Measurements from ENCODE around the gene ATP8B1. TPM values are rescaled to one million over a fixed set of nuclear protein-coding genes. Genes with fewer than 3 reads are reported as not detected.

ATP8B1 gene
- total RNA-seq, 1 experiment from 2014 or later: 15.9 TPM

- peaks cover 13 to 23% of the 10 kb centered on the region in 2 experiments for H3K4me1 ChIP-seq (ENCODE audit: control insufficient read depth in 1 of 2, insufficient read depth in 2 of 2, low read length in 2 of 2)
- BruUV-seq (replicated peaks): no TSS peak
- no peak for DNase-seq (ENCODE audit: low read depth, low spot score)
- H3K36me3 ChIP-seq (ENCODE audit: control insufficient read depth in 1 of 2, insufficient read depth in 2 of 2, low read length in 2 of 2): no peaks in the 10 kb centered on the region
- no peak overlapping the region for H3K4me2 ChIP-seq (ENCODE audit: low read length)
- intact Hi-C loops (cut with micrococcal nuclease): no loop called here
- no peaks in the 10 kb centered on the region for H3K79me2 ChIP-seq (ENCODE audit: insufficient read depth, low read length)
- no peak overlapping the region for H3K4me3 ChIP-seq (replicated peaks in 1 of 2; ENCODE audit: low read depth in 1 of 2, low read length in 2 of 2)
- no peaks in the 10 kb centered on the region for H3K9me3 ChIP-seq (ENCODE audit: control insufficient read depth in 1 of 2, insufficient read depth in 1 of 2, low read depth in 1 of 2, low read length in 2 of 2)
- ChIA-PET POLR2A (no interaction called here), CTCF (no interaction called here), RAD21 (ENCODE audit: low non-redundant PET in 1 of 2, low total read pairs in 2 of 2, uncharacterized antibody in 2 of 2, unreplicated experiment in 2 of 2) (no interaction called here)
- H2AFZ ChIP-seq (ENCODE audit: low read depth, low read length, poor library complexity, severe bottlenecking): no peak overlapping the region
- H3K9me2 ChIP-seq (ENCODE audit: insufficient read depth): no peaks in the 10 kb centered on the region
- no peak overlapping the region for H3K27ac ChIP-seq (ENCODE audit: low read depth, low read length)
- no peaks in the 10 kb centered on the region for H4K20me1 ChIP-seq (ENCODE audit: insufficient read depth)
- H3K9ac ChIP-seq (ENCODE audit: low read length): no peak overlapping the region
- ATAC-seq: no peak
- no peak for TF ChIP-seq ZNF274 (IDR thresholded peaks at IDR 0.05; ENCODE audit: low read depth, low read length)
- H3K27me3 ChIP-seq (ENCODE audit: insufficient read depth, low read length): no peaks in the 10 kb centered on the region
Measured at GRCh38 chr18:57844319-57844718, 41.2 kb upstream of the ATP8B1 start.

GRCh38 chr18:57843386-57843785 is 40.3 kb upstream of the ATP8B1 start:
- Histone ChIP-seq H3K4me3 (replicated peaks in 1 of 2; ENCODE audit: low read depth in 1 of 2, low read length in 2 of 2) (no peak overlapping the region), H2AFZ (ENCODE audit: low read depth, low read length, poor library complexity, severe bottlenecking) (no peak overlapping the region), H3K27ac (ENCODE audit: low read depth, low read length) (no peak overlapping the region), H3K9me3 (ENCODE audit: control insufficient read depth in 1 of 2, insufficient read depth in 1 of 2, low read depth in 1 of 2, low read length in 2 of 2) (no peaks in the 10 kb centered on the region), H3K9me2 (ENCODE audit: insufficient read depth) (no peaks in the 10 kb centered on the region), H3K27me3 (ENCODE audit: insufficient read depth, low read length) (no peaks in the 10 kb centered on the region), H3K79me2 (ENCODE audit: insufficient read depth, low read length) (no peaks in the 10 kb centered on the region), H3K4me2 (ENCODE audit: low read length) (no peak overlapping the region), H4K20me1 (ENCODE audit: insufficient read depth) (no peaks in the 10 kb centered on the region), H3K4me1 (ENCODE audit: control insufficient read depth in 1 of 2, insufficient read depth in 2 of 2, low read length in 2 of 2) (peaks cover 13 to 23% of the 10 kb centered on the region in 2 experiments), H3K9ac (ENCODE audit: low read length) (no peak overlapping the region), H3K36me3 (ENCODE audit: control insufficient read depth in 1 of 2, insufficient read depth in 2 of 2, low read length in 2 of 2) (no peaks in the 10 kb centered on the region)
- intact Hi-C loops (cut with micrococcal nuclease): no loop called here
- ATAC-seq (no peak), DNase-seq (ENCODE audit: low read depth, low spot score) (no peak)
- BruUV-seq (replicated peaks): no TSS peak
- no peak for TF ChIP-seq SP1 (IDR thresholded peaks at IDR 0.05; ENCODE audit: low read depth)
- ChIA-PET CTCF (no interaction called here), RAD21 (ENCODE audit: low non-redundant PET in 1 of 2, low total read pairs in 2 of 2, uncharacterized antibody in 2 of 2, unreplicated experiment in 2 of 2) (no interaction called here), POLR2A (interaction anchor here (0.7 kb wide), 1 partner anchor 11 kb away, joined by 3 read pairs; no protein-coding TSS in a partner anchor)

- BruUV-seq (replicated peaks): no TSS peak
- Histone ChIP-seq H3K27ac (ENCODE audit: low read depth, low read length) (no peak overlapping the region), H3K27me3 (ENCODE audit: insufficient read depth, low read length) (no peaks in the 10 kb centered on the region), H4K20me1 (ENCODE audit: insufficient read depth) (no peaks in the 10 kb centered on the region), H3K4me3 (replicated peaks in 1 of 2; ENCODE audit: low read depth in 1 of 2, low read length in 2 of 2) (no peak overlapping the region), H3K4me1 (ENCODE audit: control insufficient read depth in 1 of 2, insufficient read depth in 2 of 2, low read length in 2 of 2) (peaks cover 8 to 24% of the 10 kb centered on the region in 2 experiments), H3K9ac (ENCODE audit: low read length) (no peak overlapping the region), H3K79me2 (ENCODE audit: insufficient read depth, low read length) (no peaks in the 10 kb centered on the region), H3K9me3 (ENCODE audit: control insufficient read depth in 1 of 2, insufficient read depth in 1 of 2, low read depth in 1 of 2, low read length in 2 of 2) (no peaks in the 10 kb centered on the region), H2AFZ (ENCODE audit: low read depth, low read length, poor library complexity, severe bottlenecking) (no peak overlapping the region), H3K9me2 (ENCODE audit: insufficient read depth) (no peaks in the 10 kb centered on the region), H3K36me3 (ENCODE audit: control insufficient read depth in 1 of 2, insufficient read depth in 2 of 2, low read length in 2 of 2) (no peaks in the 10 kb centered on the region), H3K4me2 (ENCODE audit: low read length) (no peak overlapping the region)
- DNase-seq (ENCODE audit: low read depth, low spot score): no peak
- ChIA-PET CTCF (no interaction called here), POLR2A (no interaction called here), RAD21 (ENCODE audit: low non-redundant PET in 1 of 2, low total read pairs in 2 of 2, uncharacterized antibody in 2 of 2, unreplicated experiment in 2 of 2) (no interaction called here)
- intact Hi-C loops (cut with micrococcal nuclease): no loop called here
- no peak for ATAC-seq
- TF ChIP-seq ZFX (IDR thresholded peaks at IDR 0.05) (no peak), POLR2AphosphoS5 (IDR thresholded peaks at IDR 0.05; ENCODE audit: low read depth, low read length) (no peak), CTCF (IDR thresholded peaks at IDR 0.05 in 2 of 3, conservative IDR thresholded peaks at IDR 0.05 in 1 of 3; ENCODE audit: borderline replicate concordance in 1 of 3, insufficient read depth in 1 of 3, low read depth in 2 of 3, low read length in 2 of 3) (no peak), EZH2phosphoT487 (IDR thresholded peaks at IDR 0.05; ENCODE audit: borderline replicate concordance) (no peak), SP1 (IDR thresholded peaks at IDR 0.05; ENCODE audit: low read depth) (no peak), EZH2 (IDR thresholded peaks at IDR 0.05) (no peak), CEBPB (IDR thresholded peaks at IDR 0.05; ENCODE audit: low read depth) (no peak), POLR2A (IDR thresholded peaks at IDR 0.05; ENCODE audit: borderline replicate concordance, extremely low read depth, insufficient read depth, insufficient read length) (no peak), ATF3 (IDR thresholded peaks at IDR 0.05) (no peak), ELF1 (IDR thresholded peaks at IDR 0.05; ENCODE audit: borderline replicate concordance, low read depth) (no peak), YY1 (IDR thresholded peaks at IDR 0.05; ENCODE audit: extremely low read depth, insufficient replicate concordance, low read depth, low read length) (no peak), MAX (IDR thresholded peaks at IDR 0.05) (no peak), FOSL1 (IDR thresholded peaks at IDR 0.05; ENCODE audit: low read depth) (no peak)
Measured at GRCh38 chr18:57841568-57841967, 38.5 kb upstream of the ATP8B1 start.

All from HCT116 (cell line).